HCT116 (cell line): ENCODE measurements around the gene PPRC1. TPM values are rescaled to one million over a fixed set of nuclear protein-coding genes. Genes with fewer than 3 reads are reported as not detected.

Source experiments
- ATAC-seq: fragments of 200-7000 bp; cut with Tn5 transposase; 2 replicates; pipeline ENCODE4 v1.9.1; 2020; ENCODE audit warnings: mild to moderate bottlenecking, moderate library complexity
- BruUV-seq: library from RNA; stranded (reverse); fragments of 400-500 nt; replicated peaks from 2 replicates; lab custom pipeline; 2021; lab: Mats Ljungman, UMichigan
- CTCF ChIA-PET: fragments of 300-600 bp; sonication (Branson Sonifier 250); formaldehyde crosslinking; loops from one replicate; lab custom pipeline; 2021; ENCODE audit warnings: antibody characterized with exemption; lab: Charles Lee
- POLR2A ChIA-PET: fragments of 300-600, 350-600 bp; sonication (Branson Sonifier 250); formaldehyde crosslinking; loops from one replicate; lab custom pipeline; 2021; ENCODE audit warnings: antibody characterized with exemption; lab: Charles Lee
- RAD21 ChIA-PET, 2 experiments: fragments of 300-600 bp; sonication (Branson Sonifier 250); formaldehyde crosslinking; loops; one replicate each; lab custom pipeline; 2023; ENCODE audit warnings: low total read pairs in 2 of 2; ENCODE audit not compliant: uncharacterized antibody in 2 of 2, unreplicated experiment in 2 of 2, low non-redundant PET in 1 of 2; lab: Charles Lee
- DNase-seq: peaks from one replicate; pipeline ENCODE4 v3.0.0-alpha.2; 2010; ENCODE audit warnings: low read depth, low spot score
- H2AFZ ChIP-seq: fragments of 200-600 bp; shearing (Covaris generic), sonication (generic); 2 replicates; pipeline ENCODE4 v1.6.1; 2017; ENCODE audit warnings: low read depth, mixed run types, mixed read lengths, antibody characterized with exemption, low read length; ENCODE audit not compliant: poor library complexity, severe bottlenecking
- H3K27ac ChIP-seq: 2 replicates; pipeline ENCODE4 v1.5.1; 2012; ENCODE audit warnings: low read depth, low read length
- H3K27me3 ChIP-seq: fragments of 200-600 bp; sonication (generic); 2 replicates; pipeline ENCODE4 v1.6.1; 2016; ENCODE audit warnings: mixed run types, low read length, mixed read lengths; ENCODE audit not compliant: insufficient read depth
- H3K36me3 ChIP-seq, 2 experiments: fragments of 200-500 bp in 1 of 2; fragments of 200-600 bp in 1 of 2; sonication (Bioruptor generic) in 1 of 2; sonication (generic) in 1 of 2; 2 replicates each; pipeline versions ENCODE4 v1.5.1 to v1.6.1; 2014 to 2016; ENCODE audit warnings: low read length in 2 of 2, inconsistent platforms in 1 of 2, mixed read lengths in 1 of 2, mixed run types in 1 of 2; ENCODE audit not compliant: insufficient read depth in 2 of 2, control insufficient read depth in 1 of 2
- H3K4me1 ChIP-seq, 2 experiments: fragments of 200-600 bp in 1 of 2; sonication (generic) in 1 of 2; 2 replicates each; pipeline versions ENCODE4 v1.5.1 to v1.6.1; 2012 to 2017; ENCODE audit warnings: low read length in 2 of 2, inconsistent platforms in 1 of 2, mild to moderate bottlenecking in 1 of 2, mixed read lengths in 1 of 2, mixed run types in 1 of 2, moderate library complexity in 1 of 2; ENCODE audit not compliant: insufficient read depth in 2 of 2, control insufficient read depth in 1 of 2
- H3K4me2 ChIP-seq: fragments of 200-600 bp; sonication (generic); 2 replicates; pipeline ENCODE4 v1.6.1; 2017; ENCODE audit warnings: mixed run types, low read length, mixed read lengths
- H3K4me3 ChIP-seq, 2 experiments: fragments of 200-600 bp in 1 of 2; sonication (generic) in 1 of 2; replicated peaks in 1 of 2; 2 replicates each; pipeline ENCODE4 v1.5.1; 2011 to 2016; ENCODE audit warnings: low read length in 2 of 2, control low read depth in 1 of 2, low read depth in 1 of 2, mild to moderate bottlenecking in 1 of 2, mixed read lengths in 1 of 2, mixed run types in 1 of 2
- H3K79me2 ChIP-seq: fragments of 200-600 bp; sonication (generic); 2 replicates; pipeline ENCODE4 v1.6.1; 2017; ENCODE audit warnings: mild to moderate bottlenecking, mixed run types, low read length, moderate library complexity, mixed read lengths; ENCODE audit not compliant: insufficient read depth
- H3K9ac ChIP-seq: fragments of 200-600 bp; sonication (generic); 2 replicates; pipeline ENCODE4 v1.6.1; 2016; ENCODE audit warnings: low read length, mixed read lengths
- H3K9me2 ChIP-seq: fragments of 200-600 bp; sonication (generic), shearing (Covaris generic); 2 replicates; pipeline ENCODE4 v1.6.1; 2017; ENCODE audit warnings: mixed run types, mild to moderate bottlenecking, moderate library complexity; ENCODE audit not compliant: insufficient read depth
- H3K9me3 ChIP-seq, 2 experiments: fragments of 200-500 bp in 1 of 2; fragments of 200-600 bp in 1 of 2; sonication (Bioruptor generic) in 1 of 2; sonication (generic) in 1 of 2; 2 replicates each; pipeline ENCODE4 v1.6.1; 2014 to 2017; ENCODE audit warnings: low read length in 2 of 2, mixed read lengths in 2 of 2, inconsistent platforms in 1 of 2, low read depth in 1 of 2, mild to moderate bottlenecking in 1 of 2, mixed run types in 1 of 2, moderate library complexity in 1 of 2; ENCODE audit not compliant: control insufficient read depth in 1 of 2, insufficient read depth in 1 of 2
- H4K20me1 ChIP-seq: fragments of 200-600 bp; sonication (generic), shearing (Covaris generic); 2 replicates; pipeline ENCODE4 v1.6.1; 2017; ENCODE audit warnings: mixed run types, mild to moderate bottlenecking, moderate library complexity; ENCODE audit not compliant: insufficient read depth
- EZH2 ChIP-seq: fragments of 200-600 bp; sonication (generic); IDR thresholded peaks from 2 replicates; pipeline ENCODE4 v1.6.1; 2017; ENCODE audit warnings: antibody characterized with exemption, mixed run types
- EZH2phosphoT487 ChIP-seq: fragments of 200-600 bp; IDR thresholded peaks from 2 replicates; pipeline ENCODE4 v1.6.1; 2018; ENCODE audit warnings: antibody characterized with exemption, borderline replicate concordance
- POLR2A ChIP-seq: IDR thresholded peaks from 2 replicates; pipeline ENCODE4 v1.7.0; 2011; ENCODE audit warnings: borderline replicate concordance; ENCODE audit not compliant: insufficient read depth, insufficient read length; ENCODE audit errors: extremely low read depth
- POLR2AphosphoS5 ChIP-seq: IDR thresholded peaks from 2 replicates; pipeline ENCODE4 v1.6.1; 2011; ENCODE audit warnings: mild to moderate bottlenecking, low read depth, low read length, moderate library complexity
- SIN3A ChIP-seq: IDR thresholded peaks from 2 replicates; pipeline ENCODE4 v1.6.1; 2012; ENCODE audit warnings: low read depth
- SP1 ChIP-seq: IDR thresholded peaks from 2 replicates; pipeline ENCODE4 v1.6.1; 2012; ENCODE audit warnings: low read depth
- SRF ChIP-seq: IDR thresholded peaks from 2 replicates; pipeline ENCODE4 v1.6.1; 2012; ENCODE audit warnings: low read depth
- TCF7L2 ChIP-seq: IDR thresholded peaks from 2 replicates; pipeline ENCODE4 v1.7.0; 2011; ENCODE audit warnings: borderline replicate concordance, inconsistent platforms; ENCODE audit not compliant: insufficient read depth, insufficient read length; ENCODE audit errors: extremely low read depth
- YY1 ChIP-seq: IDR thresholded peaks from 2 replicates; pipeline ENCODE4 v1.6.1; 2011; ENCODE audit warnings: low read length, low read depth, moderate library complexity, mild to moderate bottlenecking; ENCODE audit not compliant: insufficient replicate concordance; ENCODE audit errors: extremely low read depth
- ZNF274 ChIP-seq: fragments of 200-500 bp; sonication (Bioruptor generic); IDR thresholded peaks from 2 replicates; pipeline ENCODE4 v1.6.1; 2014; ENCODE audit warnings: mild to moderate bottlenecking, low read depth, low read length, inconsistent platforms
- intact Hi-C: fragments of 100-400 bp; cut with micrococcal nuclease; formaldehyde crosslinking; loops from 2 replicates; pipeline ENCODE4 v1.10.0; 2022
- total RNA-seq: library from RNA; stranded (reverse); gene quantifications from one replicate; pipeline ENCODE4 v1.2.1, GENCODE V29; 2021; ENCODE audit not compliant: unreplicated experiment
- TF ChIP-seq, protein P1 (sequence below): IDR thresholded peaks from 2 replicates; pipeline ENCODE4 v1.6.1; 2012
- TF ChIP-seq, protein P2 (sequence below), 3 experiments: fragments of 200-600 bp in 1 of 3; sonication (generic) in 1 of 3; IDR thresholded peaks in 2 of 3; conservative IDR thresholded peaks in 1 of 3; 2 replicates each; pipeline ENCODE4 v1.5.1; 2012 to 2017; ENCODE audit warnings: low read depth in 2 of 3, low read length in 2 of 3, antibody characterized with exemption in 1 of 3, borderline replicate concordance in 1 of 3, control low read depth in 1 of 3, mild to moderate bottlenecking in 1 of 3, mixed read lengths in 1 of 3, mixed run types in 1 of 3, moderate library complexity in 1 of 3; ENCODE audit not compliant: insufficient read depth in 1 of 3
- TF ChIP-seq, protein P3 (sequence below): IDR thresholded peaks from 2 replicates; pipeline ENCODE4 v1.6.1; 2011; ENCODE audit warnings: mild to moderate bottlenecking, low read length, moderate library complexity; ENCODE audit not compliant: insufficient replicate concordance; ENCODE audit errors: extremely low read depth

The PPRC1 gene
- total RNA-seq, 1 experiment from 2014 or later = 93.0 TPM

- intact Hi-C loops = loop anchor here (1.0 to 5.0 kb wide), 3 partner anchors 20 to 350 kb away; partner anchors contain the start of genes ACTR1A, HPS6 and SUFU
- Histone ChIP-seq H2AFZ (no peak within 1 kb of the TSS), H3K27me3 (no peaks in the 10 kb centered on the region), H3K36me3 (peaks cover 37 to 62% of the 10 kb centered on the region in 2 experiments), H3K4me1 (peaks cover 27 to 50% of the 10 kb centered on the region in 2 experiments), H3K27ac (peak within 1 kb of the TSS; percentile 76), H3K9me3 (no peaks in the 10 kb centered on the region), H3K9ac (peak within 1 kb of the TSS; percentile 98), H3K4me3 (peak within 1 kb of the TSS; percentile 89 to 97), H3K9me2 (no peaks in the 10 kb centered on the region), H4K20me1 (peaks cover 11% of the 10 kb centered on the region; the same call in 1 of the 2 replicates), H3K4me2 (peak within 1 kb of the TSS; percentile 77), H3K79me2 (peaks cover 77% of the 10 kb centered on the region)
- RAD21 ChIA-PET = interaction anchor here (0.6 kb wide), 2 partner anchors 21 to 312 kb away, joined by 3 to 4 read pairs; no protein-coding TSS in a partner anchor
- ATAC-seq (peak; percentile 87), DNase-seq (peak; percentile 100)
- CTCF ChIA-PET = interaction anchor here (1.0 to 2.0 kb wide), 7 partner anchors 17 to 311 kb away, joined by 3 to 11 read pairs (median 5); partner anchors contain the start of gene PPRC1
- POLR2A ChIA-PET = interaction anchor here (0.6 to 1.6 kb wide), 9 partner anchors 9 to 351 kb away, joined by 3 to 9 read pairs (median 3); partner anchors contain the start of gene ARMH3
- no TSS peak for BruUV-seq
- no peak for TF ChIP-seq SRF
- peak; percentile 96 for TF ChIP-seq POLR2A
- TF ChIP-seq, protein P1, sequence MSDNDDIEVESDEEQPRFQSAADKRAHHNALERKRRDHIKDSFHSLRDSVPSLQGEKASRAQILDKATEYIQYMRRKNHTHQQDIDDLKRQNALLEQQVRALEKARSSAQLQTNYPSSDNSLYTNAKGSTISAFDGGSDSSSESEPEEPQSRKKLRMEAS = no peak
- peak; percentile 55 for TF ChIP-seq TCF7L2
- TF ChIP-seq EZH2 = no peak
- TF ChIP-seq, protein P2, sequence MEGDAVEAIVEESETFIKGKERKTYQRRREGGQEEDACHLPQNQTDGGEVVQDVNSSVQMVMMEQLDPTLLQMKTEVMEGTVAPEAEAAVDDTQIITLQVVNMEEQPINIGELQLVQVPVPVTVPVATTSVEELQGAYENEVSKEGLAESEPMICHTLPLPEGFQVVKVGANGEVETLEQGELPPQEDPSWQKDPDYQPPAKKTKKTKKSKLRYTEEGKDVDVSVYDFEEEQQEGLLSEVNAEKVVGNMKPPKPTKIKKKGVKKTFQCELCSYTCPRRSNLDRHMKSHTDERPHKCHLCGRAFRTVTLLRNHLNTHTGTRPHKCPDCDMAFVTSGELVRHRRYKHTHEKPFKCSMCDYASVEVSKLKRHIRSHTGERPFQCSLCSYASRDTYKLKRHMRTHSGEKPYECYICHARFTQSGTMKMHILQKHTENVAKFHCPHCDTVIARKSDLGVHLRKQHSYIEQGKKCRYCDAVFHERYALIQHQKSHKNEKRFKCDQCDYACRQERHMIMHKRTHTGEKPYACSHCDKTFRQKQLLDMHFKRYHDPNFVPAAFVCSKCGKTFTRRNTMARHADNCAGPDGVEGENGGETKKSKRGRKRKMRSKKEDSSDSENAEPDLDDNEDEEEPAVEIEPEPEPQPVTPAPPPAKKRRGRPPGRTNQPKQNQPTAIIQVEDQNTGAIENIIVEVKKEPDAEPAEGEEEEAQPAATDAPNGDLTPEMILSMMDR (IDR thresholded peaks at IDR 0.05 in 2 of 3, conservative IDR thresholded peaks at IDR 0.05 in 1 of 3; ENCODE audit: borderline replicate concordance in 1 of 3, insufficient read depth in 1 of 3, low read depth in 2 of 3, low read length in 2 of 3) = no peak
- TF ChIP-seq ZNF274 = no peak
- TF ChIP-seq, protein P3, sequence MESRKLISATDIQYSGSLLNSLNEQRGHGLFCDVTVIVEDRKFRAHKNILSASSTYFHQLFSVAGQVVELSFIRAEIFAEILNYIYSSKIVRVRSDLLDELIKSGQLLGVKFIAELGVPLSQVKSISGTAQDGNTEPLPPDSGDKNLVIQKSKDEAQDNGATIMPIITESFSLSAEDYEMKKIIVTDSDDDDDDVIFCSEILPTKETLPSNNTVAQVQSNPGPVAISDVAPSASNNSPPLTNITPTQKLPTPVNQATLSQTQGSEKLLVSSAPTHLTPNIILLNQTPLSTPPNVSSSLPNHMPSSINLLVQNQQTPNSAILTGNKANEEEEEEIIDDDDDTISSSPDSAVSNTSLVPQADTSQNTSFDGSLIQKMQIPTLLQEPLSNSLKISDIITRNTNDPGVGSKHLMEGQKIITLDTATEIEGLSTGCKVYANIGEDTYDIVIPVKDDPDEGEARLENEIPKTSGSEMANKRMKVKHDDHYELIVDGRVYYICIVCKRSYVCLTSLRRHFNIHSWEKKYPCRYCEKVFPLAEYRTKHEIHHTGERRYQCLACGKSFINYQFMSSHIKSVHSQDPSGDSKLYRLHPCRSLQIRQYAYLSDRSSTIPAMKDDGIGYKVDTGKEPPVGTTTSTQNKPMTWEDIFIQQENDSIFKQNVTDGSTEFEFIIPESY = peak; percentile 55
- TF ChIP-seq YY1 = peak; percentile 98
- TF ChIP-seq POLR2AphosphoS5 = peak; percentile 100
- no peak for TF ChIP-seq SIN3A
- TF ChIP-seq SP1 = no peak
- no peak for TF ChIP-seq EZH2phosphoT487
These were observed 19.1 kb downstream of the PPRC1 start, which contains the start of gene NOLC1 for GRCh38 chr10:102151774-102152544. NOLC1 (plus strand) TSS chr10:102152389; CDS start chr10:102152411, 22 bp downstream.
